Adrenal gland (tissue), 12 donors: ENCODE measurements around the gene CLCF1. TPM values are rescaled to one million over a fixed set of nuclear protein-coding genes. Genes with fewer than 3 reads are reported as not detected.

Experiments
- DNase-seq, 7 donors: peaks; one replicate each; pipeline ENCODE4 v3.0.0-alpha.2; 2019 to 2020
- H3K27ac ChIP-seq, 5 donors: fragments of 200-600 bp; sonication (generic) in 4 of 5; 1 replicate in 3 of 5; 2 replicates in 2 of 5; pipeline versions ENCODE4 v1.5.1 to v1.8.0; 2016 to 2020; ENCODE audit warnings: mild to moderate bottlenecking in 1 of 5
- H3K27me3 ChIP-seq: fragments of 200-600 bp; 2 replicates; pipeline ENCODE4 v1.8.0; 2021
- H3K36me3 ChIP-seq, 2 donors: fragments of 200-600 bp; replicated peaks in 1 of 2; 1 replicate in 1 of 2; 2 replicates in 1 of 2; pipeline versions ENCODE4 v1.5.1 to v1.8.0; 2018 to 2022
- H3K4me1 ChIP-seq, 2 donors: fragments of 200-600 bp; replicated peaks in 1 of 2; 1 replicate in 1 of 2; 2 replicates in 1 of 2; pipeline versions ENCODE4 v1.5.1 to v1.8.0; 2018 to 2021
- H3K4me3 ChIP-seq, 4 donors: fragments of 200-600 bp; sonication (generic) in 3 of 4; one replicate each; pipeline ENCODE4 v1.5.1; 2016 to 2018
- H3K9me3 ChIP-seq, 3 donors: fragments of 200-600 bp; sonication (generic) in 1 of 3; replicated peaks in 1 of 3; 1 replicate in 2 of 3; 2 replicates in 1 of 3; pipeline versions ENCODE4 v1.5.1 to v1.8.0; 2016 to 2021
- CTCF ChIP-seq, 6 experiments: fragments of 450-650 bp in 4 of 6; fragments of 200-600 bp in 2 of 6; sonication (generic) in 1 of 6; IDR thresholded peaks; 1 replicate in 5 of 6; 2 replicates in 1 of 6; pipeline versions ENCODE4 v1.5.1 to v1.8.0; 2016 to 2021; ENCODE audit warnings: antibody characterized with exemption in 6 of 6, mild to moderate bottlenecking in 2 of 6, moderate library complexity in 1 of 6
- POLR2A ChIP-seq, 2 donors: fragments of 450-650 bp; IDR thresholded peaks; one replicate each; pipeline ENCODE4 v1.6.1; 2017; ENCODE audit warnings: antibody characterized with exemption in 2 of 2, mild to moderate bottlenecking in 2 of 2, moderate library complexity in 1 of 2
- WGBS, 4 donors: extraction: QIAGEN DNeasy Blood & Tissue Kit in 2 of 4; methylation state at CpG; one replicate each; pipeline versions ENCODE4 v1.1.5 to v1.1.7; 2013 to 2017; 5-methylcytosine and 5-hydroxymethylcytosine counted together
- intact Hi-C, 2 donors: fragments of 100-400 bp; cut with DNase I; formaldehyde crosslinking; loops; one replicate each; pipeline versions ENCODE4 v1.14.1 to v1.15.0; 2022 to 2023
- polyA plus RNA-seq, 3 donors: library from polyadenylated mRNA; stranded (reverse); fragments of 200-250 nt in 2 of 3; fragments of 350-450 nt in 1 of 3; fragmentation: Illumina TruSeq in 1 of 3; extraction: RNeasy Lipid Tissue Mini Kit (QIAGEN cat#74804) in 1 of 3; gene quantifications; one replicate each; pipeline ENCODE4 v1.2.3, GENCODE V29; 2013 to 2014
- total RNA-seq, 9 donors: library from RNA; depleted of rRNA in 4 of 9; stranded (reverse); fragments of >200 nt in 4 of 9; fragments of 120-200 nt in 1 of 9; fragmentation: NEBNext Ultra II Directional in 1 of 9; extraction: Animal tissue kit (Norgen Biotek cat#: 25700) in 1 of 9; gene quantifications; one replicate each; pipeline versions ENCODE4 v1.1.0 to v1.2.4, GENCODE V29; 2013 to 2023
- donor health status: healthy with polysubstance abuse.
- donor health status: Bipolar disorder and iron deficiency.
- donor health status: DM: yes; HTN: yes; CAD: no.
- donor health status: DM: no; HTN: no; CAD: no.
- donor health status: DM: no; HTN: no; CAD: no.
- donor health status: DM: yes; HTN: yes; CAD: no.

CLCF1 gene
- total and polyA plus RNA-seq, 12 donors: 0.17 to 16.1 (median 3.1) TPM

DNA sequence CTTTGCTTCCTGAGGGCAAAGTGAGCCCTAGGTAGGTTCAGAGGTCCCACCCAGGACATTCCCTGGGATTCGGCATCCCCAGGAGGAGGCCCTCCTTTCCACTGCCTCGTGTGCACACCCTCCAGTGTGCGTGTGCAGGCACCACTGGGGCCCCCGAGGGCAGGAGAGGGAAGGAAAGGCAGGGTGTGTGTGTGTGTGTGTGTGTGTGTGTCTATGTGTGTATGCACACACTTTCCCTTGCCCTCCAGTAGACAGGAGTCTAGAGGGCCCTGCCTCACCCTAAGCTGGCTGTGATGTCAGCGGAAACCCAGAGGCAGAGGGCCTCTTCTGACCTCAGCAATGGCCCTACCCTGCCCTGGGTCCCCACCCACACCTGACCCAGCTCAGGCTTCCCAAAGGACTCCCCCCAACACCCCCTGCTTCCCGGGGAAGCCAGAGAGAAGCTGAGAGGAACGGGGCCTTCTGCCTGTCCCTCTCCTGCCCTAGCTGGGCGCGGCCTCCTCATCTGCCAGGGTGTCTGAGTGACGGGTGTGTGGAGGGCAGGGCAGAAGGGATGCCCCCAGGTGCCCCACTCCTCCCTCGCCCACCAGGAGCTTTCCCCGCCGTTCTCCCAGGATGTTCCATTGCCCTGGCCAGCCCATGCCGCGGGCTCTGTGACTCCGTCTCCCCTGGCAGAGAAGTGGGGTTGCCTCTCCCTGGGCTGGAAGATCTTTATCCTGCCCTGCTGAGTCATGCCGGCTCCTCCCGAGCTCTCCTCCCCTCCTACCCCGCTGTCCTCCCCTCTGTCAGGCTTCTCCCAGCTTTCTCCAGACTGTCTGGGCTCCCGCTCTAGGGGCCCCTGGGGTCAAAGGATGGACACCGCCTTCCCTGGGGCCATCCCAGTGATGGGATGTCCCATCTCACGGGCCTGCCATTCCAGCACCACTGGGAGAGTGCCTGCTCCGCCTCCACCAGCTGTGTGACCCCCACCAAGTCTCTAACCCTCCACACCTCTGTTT lies 6.0 kb upstream of the CLCF1 start:
- intact Hi-C loops: loop anchor here in 1 of 2 donors (5.0 kb wide), 1 partner anchor 32 kb away; no protein-coding TSS in a partner anchor
- Histone ChIP-seq H3K36me3 (no peaks in the 10 kb centered on the region), H3K4me3 (no peak overlapping the region), H3K27me3 (no peaks in the 10 kb centered on the region), H3K9me3 (no peaks in the 10 kb centered on the region), H3K4me1 (peaks cover 4 to 6% of the 10 kb centered on the region in 2 donors), H3K27ac (no peak overlapping the region)
- no peak for TF ChIP-seq POLR2A (IDR thresholded peaks at IDR 0.05)
- no peak for TF ChIP-seq CTCF (IDR thresholded peaks at IDR 0.05)
- DNase-seq: peak in 2 of 7 donors; percentile 39 to 49
- 70 to 77% (median 73%) methylated on average over 18 to 23 of the region's 23 CpGs for WGBS, 4 donors

GRCh38 chr11:67378544-67378943 lies 5.1 kb upstream of the CLCF1 start:
- 87 to 96% (median 94%) methylated on average over 3 to 4 of the region's 4 CpGs for WGBS, 4 donors
- H3K27me3 ChIP-seq: no peaks in the 10 kb centered on the region
- TF ChIP-seq CTCF (IDR thresholded peaks at IDR 0.05) (no peak), POLR2A (IDR thresholded peaks at IDR 0.05) (no peak)
- no peaks in the 10 kb centered on the region for H3K36me3 ChIP-seq
- DNase-seq: no peak
- H3K27ac ChIP-seq: no peak overlapping the region
- intact Hi-C loops: no loop called here
- H3K4me3 ChIP-seq: no peak overlapping the region
- H3K4me1 ChIP-seq: peaks cover 12 to 14% of the 10 kb centered on the region in 2 donors
- H3K9me3 ChIP-seq: no peaks in the 10 kb centered on the region

- H3K27ac ChIP-seq: no peak overlapping the region
- WGBS, 4 donors: 68 to 87% (median 84%) methylated on average over 4 to 6 of the region's 6 CpGs
- peaks cover 16 to 21% of the 10 kb centered on the region in 2 donors for H3K4me1 ChIP-seq
- no peak overlapping the region for H3K4me3 ChIP-seq
- no peaks in the 10 kb centered on the region for H3K27me3 ChIP-seq
- intact Hi-C loops: no loop called here
- no peaks in the 10 kb centered on the region for H3K36me3 ChIP-seq
- peak in 1 of 7 donors; percentile 17 for DNase-seq
- TF ChIP-seq POLR2A (IDR thresholded peaks at IDR 0.05) (no peak), CTCF (IDR thresholded peaks at IDR 0.05) (no peak)
- H3K9me3 ChIP-seq: no peaks in the 10 kb centered on the region
Observed at GRCh38 chr11:67376873-67377808, 3.7 kb upstream of the CLCF1 start.
